HL-60 (cell line): ENCODE data around the gene GSTA4.

Experiments
- DNase-seq, 2 experiments: peaks; one replicate each; pipeline ENCODE4 v3.0.0-alpha.2; 2010 to 2020; ENCODE audit warnings: low read depth in 1 of 2, low spot score in 1 of 2
- H3K27ac ChIP-seq: fragments of 250-450 bp; sonication (Bioruptor Pico); replicated peaks from 2 replicates; pipeline ENCODE4 v1.5.1; 2020; ENCODE audit warnings: mild to moderate bottlenecking, moderate library complexity
- H3K27me3 ChIP-seq: fragments of 250-450 bp; sonication (Bioruptor Pico); 2 replicates; pipeline ENCODE4 v1.5.1; 2021; ENCODE audit warnings: mild to moderate bottlenecking, moderate library complexity; ENCODE audit not compliant: insufficient read depth, poor library complexity, severe bottlenecking
- H3K4me3 ChIP-seq: replicated peaks from 2 replicates; pipeline ENCODE4 v1.5.1; 2011; ENCODE audit warnings: mild to moderate bottlenecking, control low read depth, low read length; ENCODE audit not compliant: insufficient read depth
- CTCF ChIP-seq: IDR thresholded peaks from one replicate; pipeline ENCODE4 v1.5.1; 2011; ENCODE audit warnings: low read length, control low read depth, inconsistent platforms; ENCODE audit not compliant: insufficient read depth
- GABPA ChIP-seq: IDR thresholded peaks from 2 replicates; pipeline ENCODE4 v1.6.1; 2012; ENCODE audit warnings: low read depth
- POLR2AphosphoS5 ChIP-seq: IDR thresholded peaks from 2 replicates; pipeline ENCODE4 v1.6.1; 2012; ENCODE audit warnings: low read depth
- SPI1 ChIP-seq: IDR thresholded peaks from 2 replicates; pipeline ENCODE4 v1.6.1; 2012; ENCODE audit warnings: low read depth, mild to moderate bottlenecking, borderline replicate concordance
- TF ChIP-seq, protein P1 (sequence below): IDR thresholded peaks from 2 replicates; pipeline ENCODE4 v1.6.1; 2012; ENCODE audit warnings: low read depth; ENCODE audit not compliant: insufficient replicate concordance

The GSTA4 gene

DNA sequence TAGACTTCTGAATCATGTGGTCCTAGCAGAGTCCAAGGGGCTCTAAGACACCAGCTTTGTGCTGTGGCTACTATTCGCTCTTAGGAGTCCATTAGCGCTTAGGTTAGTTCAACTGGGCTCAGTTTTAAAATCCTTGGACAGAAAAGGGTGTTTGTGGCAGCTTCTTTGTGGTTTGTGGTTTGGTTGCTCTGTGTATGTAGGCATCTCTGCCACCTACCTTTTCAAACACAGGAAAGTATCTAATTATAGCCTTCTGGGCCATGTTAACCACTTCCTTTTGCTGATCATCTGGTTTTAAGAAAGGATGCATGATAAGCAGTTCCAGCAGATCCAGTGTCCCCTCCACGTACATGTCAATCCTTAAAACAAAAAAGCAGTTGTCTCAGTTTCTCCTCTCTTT lies 10.8 kb downstream of the GSTA4 start:
- H3K27me3 ChIP-seq: peaks cover 4% of the 10 kb centered on the region
- H3K27ac ChIP-seq: no peak overlapping the region
- TF ChIP-seq CTCF: no peak
- TF ChIP-seq SPI1: peak; percentile 60
- TF ChIP-seq POLR2AphosphoS5: peak; percentile 66
- TF ChIP-seq, protein P1, sequence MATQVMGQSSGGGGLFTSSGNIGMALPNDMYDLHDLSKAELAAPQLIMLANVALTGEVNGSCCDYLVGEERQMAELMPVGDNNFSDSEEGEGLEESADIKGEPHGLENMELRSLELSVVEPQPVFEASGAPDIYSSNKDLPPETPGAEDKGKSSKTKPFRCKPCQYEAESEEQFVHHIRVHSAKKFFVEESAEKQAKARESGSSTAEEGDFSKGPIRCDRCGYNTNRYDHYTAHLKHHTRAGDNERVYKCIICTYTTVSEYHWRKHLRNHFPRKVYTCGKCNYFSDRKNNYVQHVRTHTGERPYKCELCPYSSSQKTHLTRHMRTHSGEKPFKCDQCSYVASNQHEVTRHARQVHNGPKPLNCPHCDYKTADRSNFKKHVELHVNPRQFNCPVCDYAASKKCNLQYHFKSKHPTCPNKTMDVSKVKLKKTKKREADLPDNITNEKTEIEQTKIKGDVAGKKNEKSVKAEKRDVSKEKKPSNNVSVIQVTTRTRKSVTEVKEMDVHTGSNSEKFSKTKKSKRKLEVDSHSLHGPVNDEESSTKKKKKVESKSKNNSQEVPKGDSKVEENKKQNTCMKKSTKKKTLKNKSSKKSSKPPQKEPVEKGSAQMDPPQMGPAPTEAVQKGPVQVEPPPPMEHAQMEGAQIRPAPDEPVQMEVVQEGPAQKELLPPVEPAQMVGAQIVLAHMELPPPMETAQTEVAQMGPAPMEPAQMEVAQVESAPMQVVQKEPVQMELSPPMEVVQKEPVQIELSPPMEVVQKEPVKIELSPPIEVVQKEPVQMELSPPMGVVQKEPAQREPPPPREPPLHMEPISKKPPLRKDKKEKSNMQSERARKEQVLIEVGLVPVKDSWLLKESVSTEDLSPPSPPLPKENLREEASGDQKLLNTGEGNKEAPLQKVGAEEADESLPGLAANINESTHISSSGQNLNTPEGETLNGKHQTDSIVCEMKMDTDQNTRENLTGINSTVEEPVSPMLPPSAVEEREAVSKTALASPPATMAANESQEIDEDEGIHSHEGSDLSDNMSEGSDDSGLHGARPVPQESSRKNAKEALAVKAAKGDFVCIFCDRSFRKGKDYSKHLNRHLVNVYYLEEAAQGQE: no peak
- no peak for TF ChIP-seq GABPA
- H3K4me3 ChIP-seq: no peak overlapping the region
- peak in 1 of 2 experiments; percentile 65 for DNase-seq

GRCh38 chr6:52983159-52983848 lies 11.8 kb downstream of the GSTA4 start:
- no peak for DNase-seq
- Histone ChIP-seq H3K27me3 (peaks cover 4% of the 10 kb centered on the region), H3K27ac (no peak overlapping the region), H3K4me3 (no peak overlapping the region)
- TF ChIP-seq, protein P1: no peak
- TF ChIP-seq GABPA: no peak
- TF ChIP-seq POLR2AphosphoS5: no peak
- TF ChIP-seq SPI1: no peak
- TF ChIP-seq CTCF: no peak

DNA sequence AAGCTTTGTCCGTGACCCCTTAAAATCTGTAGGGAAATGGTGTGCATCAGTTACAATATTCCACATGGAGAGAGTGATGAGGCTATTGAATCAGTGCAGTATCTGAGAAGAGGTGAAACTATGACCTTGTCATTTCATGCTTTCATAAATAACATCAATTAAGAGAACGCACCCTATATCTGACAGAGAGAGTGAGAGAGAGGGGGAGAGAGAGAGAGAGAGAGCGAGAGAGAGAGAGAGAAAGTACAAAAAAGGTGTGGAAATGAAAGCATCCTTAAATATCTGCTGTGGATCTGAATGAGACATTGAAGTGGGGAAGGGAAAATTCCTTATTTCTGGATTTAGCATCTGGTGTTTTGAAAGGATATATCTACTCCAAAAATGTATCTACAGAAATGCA lies 12.4 kb downstream of the GSTA4 start:
- H3K27ac ChIP-seq: no peak overlapping the region
- H3K4me3 ChIP-seq: no peak overlapping the region
- H3K27me3 ChIP-seq: peaks cover 2% of the 10 kb centered on the region
- no peak for DNase-seq
- TF ChIP-seq POLR2AphosphoS5 (no peak), SPI1 (no peak), GABPA (no peak)
- TF ChIP-seq, protein P1: no peak
